BLaER1 (cell line): ENCODE measurements around the gene ACACA.
"Not testable (repeated sequence)": the region's sequence is repeated elsewhere in the genome, so short reads cannot be mapped to it uniquely, and the experiment has no call there.

ENCODE experiments used
- H3K27ac ChIP-seq: shearing (Covaris generic); formaldehyde crosslinking; 2 replicates; pipeline ENCODE4 v1.8.1; 2022
- H3K27me3 ChIP-seq: shearing (Covaris generic); formaldehyde crosslinking; 2 replicates; pipeline ENCODE4 v1.8.1; 2022
- H3K36me3 ChIP-seq: shearing (Covaris generic); formaldehyde crosslinking; 2 replicates; pipeline ENCODE4 v1.8.1; 2022
- H3K4me1 ChIP-seq: shearing (Covaris generic); formaldehyde crosslinking; 2 replicates; pipeline ENCODE4 v1.8.1; 2022
- H3K4me2 ChIP-seq: shearing (Covaris generic); formaldehyde crosslinking; 2 replicates; pipeline ENCODE4 v1.8.1; 2022
- H3K4me3 ChIP-seq: shearing (Covaris generic); formaldehyde crosslinking; 2 replicates; pipeline ENCODE4 v1.8.1; 2022
- H3K9ac ChIP-seq: shearing (Covaris generic); formaldehyde crosslinking; 2 replicates; pipeline ENCODE4 v1.8.1; 2022
- H3K9me3 ChIP-seq: shearing (Covaris generic); formaldehyde crosslinking; 2 replicates; pipeline ENCODE4 v1.8.1; 2022
- H4K20me1 ChIP-seq: shearing (Covaris generic); formaldehyde crosslinking; 2 replicates; pipeline ENCODE4 v1.8.1; 2022
- Cebpa-rat ChIP-seq: shearing (Covaris generic); IDR thresholded peaks from 2 replicates; pipeline ENCODE4 v1.8.1; 2022

ACACA gene

DNA sequence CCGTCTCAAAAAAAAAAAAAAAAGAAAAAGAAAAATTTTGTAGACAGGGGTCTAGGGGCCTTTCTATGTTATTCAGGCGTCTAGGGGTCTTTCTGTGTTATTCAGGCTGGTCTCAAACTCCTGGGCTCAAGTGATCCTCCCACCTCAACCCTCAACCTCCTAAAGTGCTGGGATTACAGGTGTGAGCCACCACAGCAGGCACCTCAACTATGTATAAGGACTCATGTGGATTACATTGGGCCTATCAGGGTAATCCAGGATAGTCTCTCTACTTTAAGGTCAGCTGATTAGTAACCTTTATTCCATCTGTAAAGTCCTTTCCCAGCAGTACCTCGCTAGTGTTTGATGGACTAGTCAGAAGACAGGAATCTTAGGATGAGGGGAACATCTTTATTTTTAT, 22.4 kb upstream of the ACACA start:
- Histone ChIP-seq H3K27ac (no peak overlapping the region), H3K36me3 (peaks cover 92% of the 10 kb centered on the region), H4K20me1 (peaks cover 14% of the 10 kb centered on the region; the same call in 1 of the 2 replicates), H3K9ac (no peak overlapping the region), H3K27me3 (no peaks in the 10 kb centered on the region), H3K4me3 (no peak overlapping the region), H3K4me1 (no peaks in the 10 kb centered on the region), H3K9me3 (no peaks in the 10 kb centered on the region), H3K4me2 (no peak overlapping the region)
- TF ChIP-seq Cebpa-rat: no peak

GRCh38 chr17:37425268-37425667, 18.6 kb upstream of the ACACA start:
- no peak for TF ChIP-seq Cebpa-rat

DNA sequence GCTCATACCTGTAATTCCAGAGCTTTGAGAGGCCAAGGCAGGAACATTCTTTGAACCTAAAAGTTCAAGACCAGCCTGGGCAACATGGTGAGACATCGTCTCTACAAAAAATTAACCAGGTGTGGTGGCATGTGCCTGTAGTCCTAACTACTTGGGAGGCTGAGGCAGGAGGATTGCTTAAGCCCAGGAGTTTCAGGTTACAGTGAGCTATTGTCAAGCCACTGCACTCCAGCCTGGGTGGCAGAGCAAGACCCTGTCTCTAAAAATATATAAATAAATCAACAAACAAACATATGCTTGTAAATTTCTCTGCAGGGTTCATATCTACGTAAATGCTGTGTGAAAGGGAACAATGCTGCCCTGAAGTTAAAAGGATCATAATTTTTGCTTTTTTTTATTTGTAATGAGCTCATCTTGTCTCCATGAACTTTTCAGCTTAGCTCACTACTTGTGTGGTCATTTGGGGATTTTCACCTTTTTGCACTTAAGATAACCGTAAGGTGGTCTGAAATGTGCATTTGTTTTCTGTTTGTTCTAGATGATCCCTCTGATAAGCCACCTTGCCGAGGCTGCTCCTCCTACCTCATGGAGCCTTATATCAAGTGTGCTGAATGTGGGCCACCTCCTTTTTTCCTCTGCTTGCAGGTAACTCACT, 16.5 kb upstream of the ACACA start:
- H3K9ac ChIP-seq: no peak overlapping the region
- no peak for TF ChIP-seq Cebpa-rat
- H3K4me2 ChIP-seq: no peak overlapping the region
- H3K4me3 ChIP-seq: no peak overlapping the region
- no peaks in the 10 kb centered on the region for H3K9me3 ChIP-seq
- no peaks in the 10 kb centered on the region for H3K4me1 ChIP-seq
- H3K27me3 ChIP-seq: no peaks in the 10 kb centered on the region
- H3K36me3 ChIP-seq: peaks cover 99% of the 10 kb centered on the region
- peaks cover 8% of the 10 kb centered on the region for H4K20me1 ChIP-seq
- no peak overlapping the region for H3K27ac ChIP-seq

More at GRCh38 chr17:37425268-37425667, 18.6 kb upstream of the ACACA start:
- Histone ChIP-seq H3K9ac (no peak overlapping the region), H3K4me2 (no peak overlapping the region), H3K9me3 (no peaks in the 10 kb centered on the region), H3K27ac (no peak overlapping the region), H3K4me3 (no peak overlapping the region), H3K36me3 (peaks cover 97% of the 10 kb centered on the region), H3K4me1 (no peaks in the 10 kb centered on the region), H3K27me3 (no peaks in the 10 kb centered on the region), H4K20me1 (peaks cover 17% of the 10 kb centered on the region)

DNA sequence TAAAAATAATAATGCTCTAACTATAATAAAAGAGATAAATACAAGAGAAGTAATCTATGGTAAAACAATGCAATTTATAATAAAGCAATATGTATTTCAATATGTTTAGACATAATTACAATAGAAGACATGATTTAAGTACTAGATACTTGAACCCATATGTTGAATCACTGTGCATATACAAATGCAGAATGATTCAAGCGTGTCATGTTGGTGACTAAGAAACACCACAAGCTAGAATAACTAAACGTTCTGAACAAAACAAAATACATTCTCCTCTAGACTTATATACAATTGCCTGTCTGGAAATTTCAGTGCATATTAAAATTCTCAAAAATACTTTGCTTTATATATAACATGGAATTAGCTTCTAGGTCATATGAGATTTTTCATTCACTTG, 11.2 kb upstream of the ACACA start:
- H3K9me3 ChIP-seq: no peaks in the 10 kb centered on the region
- peaks cover 98% of the 10 kb centered on the region for H3K36me3 ChIP-seq
- peaks cover 18% of the 10 kb centered on the region; the same call in 1 of the 2 replicates for H4K20me1 ChIP-seq
- H3K27me3 ChIP-seq: no peaks in the 10 kb centered on the region
- no peak overlapping the region for H3K4me2 ChIP-seq
- H3K27ac ChIP-seq: no peak overlapping the region
- no peaks in the 10 kb centered on the region for H3K4me1 ChIP-seq
- no peak for TF ChIP-seq Cebpa-rat
- H3K4me3 ChIP-seq: no peak overlapping the region
- H3K9ac ChIP-seq: no peak overlapping the region

DNA sequence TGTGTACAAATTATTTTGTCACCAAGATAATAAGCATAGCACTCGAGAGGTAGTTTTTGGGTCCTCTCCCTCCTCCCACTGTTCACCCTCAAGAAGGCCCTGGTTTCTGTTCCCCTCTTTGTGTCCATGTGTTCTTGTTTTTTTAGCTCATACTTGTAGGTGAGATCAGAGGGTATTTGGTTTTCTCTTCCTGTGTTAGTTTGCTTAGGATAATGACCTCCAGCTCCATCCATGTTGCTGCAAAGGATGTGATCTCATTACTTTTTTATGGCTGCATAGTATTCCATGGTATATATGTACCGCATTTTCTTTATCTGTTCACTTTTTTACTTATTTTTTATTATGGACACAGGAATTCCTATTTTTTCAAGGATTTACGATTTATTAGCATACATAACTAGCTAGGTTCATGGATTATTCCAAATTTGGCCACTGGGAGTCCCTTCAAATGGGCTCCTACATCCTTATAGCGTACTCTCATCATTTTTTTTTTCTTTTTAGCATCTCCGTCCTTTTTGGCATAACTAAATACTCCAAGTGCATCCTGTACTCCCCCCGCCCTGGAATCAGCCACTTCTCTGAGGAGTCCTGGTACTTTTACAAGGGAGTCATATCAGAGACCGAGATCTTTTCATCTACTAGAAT, 7.4 kb upstream of the ACACA start:
- Histone ChIP-seq H3K27ac (no peak overlapping the region), H3K4me1 (no peaks in the 10 kb centered on the region), H3K9ac (no peak overlapping the region), H3K27me3 (no peaks in the 10 kb centered on the region), H3K4me2 (no peak overlapping the region), H3K4me3 (no peak overlapping the region), H4K20me1 (0 out of 2 replicates have a peak, but pooled peaks cover 10% of the 10 kb centered on the region), H3K9me3 (no peaks in the 10 kb centered on the region), H3K36me3 (peaks cover 92% of the 10 kb centered on the region)
- TF ChIP-seq Cebpa-rat: no peak

- no peaks in the 10 kb centered on the region for H3K27me3 ChIP-seq
- H3K4me2 ChIP-seq: no peak overlapping the region
- no peak overlapping the region for H3K9ac ChIP-seq
- H3K4me1 ChIP-seq: peaks cover 20% of the 10 kb centered on the region
- no peak overlapping the region for H3K4me3 ChIP-seq
- no peak overlapping the region for H3K27ac ChIP-seq
- H3K9me3 ChIP-seq: no peaks in the 10 kb centered on the region
- H3K36me3 ChIP-seq: peaks cover 56% of the 10 kb centered on the region
- no peak for TF ChIP-seq Cebpa-rat
- 0 out of 2 replicates have a peak, but pooled peaks cover 10% of the 10 kb centered on the region for H4K20me1 ChIP-seq
These were observed 3.7 kb upstream of the ACACA start for GRCh38 chr17:37410357-37410756.

DNA sequence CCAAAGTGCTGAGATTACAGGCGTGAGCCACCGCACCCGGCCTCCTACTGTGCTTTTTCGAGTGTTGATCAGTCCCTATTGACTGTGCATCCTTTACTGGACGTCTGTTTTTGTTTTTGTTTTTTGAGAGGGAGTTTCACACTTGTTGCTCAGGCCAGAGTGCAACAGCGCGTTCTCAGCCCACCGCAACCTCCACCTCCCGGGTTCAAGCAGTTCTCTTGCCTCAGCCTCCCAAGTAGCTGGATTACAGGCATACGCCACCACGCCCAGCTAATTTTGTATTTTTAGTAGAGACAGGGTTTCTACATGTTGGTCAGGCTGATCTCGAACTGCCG, 1.5 kb upstream of the ACACA start:
- not testable (repeated sequence) for H3K27me3 ChIP-seq, H3K27ac ChIP-seq, H4K20me1 ChIP-seq, H3K9me3 ChIP-seq
- peak overlapping the region; percentile 77 for H3K4me2 ChIP-seq
- peaks cover 35% of the 10 kb centered on the region for H3K36me3 ChIP-seq
- peak overlapping the region; percentile 91 for H3K9ac ChIP-seq
- peaks cover 32% of the 10 kb centered on the region for H3K4me1 ChIP-seq
- peak overlapping the region; percentile 78; the same call in 1 of the 2 replicates for H3K4me3 ChIP-seq

DNA sequence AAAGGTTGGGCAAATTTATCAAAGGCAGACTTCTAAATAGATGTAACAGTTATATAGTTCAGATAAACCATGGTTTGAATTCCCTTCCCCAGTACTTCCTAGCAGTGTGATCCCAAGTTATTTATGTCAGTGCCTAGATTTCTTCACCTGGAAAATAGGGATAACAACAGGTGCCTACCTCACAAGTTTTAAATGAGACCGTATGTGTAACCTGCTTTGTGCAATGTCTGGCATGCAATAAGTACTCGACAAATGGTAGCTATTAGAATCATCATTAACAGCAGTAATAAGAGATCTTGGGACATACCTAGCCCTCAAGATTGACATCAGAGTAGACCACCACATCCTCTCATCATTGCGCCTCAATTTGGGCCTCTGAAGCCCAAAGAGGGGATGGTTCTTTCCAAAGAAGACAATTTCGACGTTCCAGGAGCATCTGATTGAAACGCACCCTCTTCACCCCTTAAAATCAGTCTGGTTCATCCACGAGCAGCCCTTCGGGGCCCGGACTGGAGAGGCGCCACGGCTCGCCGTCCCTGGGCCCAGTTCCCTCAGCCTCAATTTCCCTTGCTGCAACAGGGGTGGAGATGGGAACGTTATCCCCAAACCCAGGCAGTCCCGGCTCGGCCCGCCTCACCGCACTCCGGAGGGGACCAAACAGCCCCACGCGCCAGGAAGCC, 541 bp downstream of the ACACA start:
- peak overlapping the region; percentile 76 for H3K4me2 ChIP-seq
- peaks cover 32% of the 10 kb centered on the region for H3K4me1 ChIP-seq
- peaks cover 15% of the 10 kb centered on the region for H3K36me3 ChIP-seq
- peak overlapping the region; percentile 91 for H3K9ac ChIP-seq
- H4K20me1 ChIP-seq: no peaks in the 10 kb centered on the region
- H3K4me3 ChIP-seq: peak overlapping the region; percentile 78
- no peaks in the 10 kb centered on the region for H3K9me3 ChIP-seq
- H3K27me3 ChIP-seq: no peaks in the 10 kb centered on the region
- peak overlapping the region; percentile 89 for H3K27ac ChIP-seq
- no peak for TF ChIP-seq Cebpa-rat

- Histone ChIP-seq H3K27ac (0 out of 2 replicates have a peak overlapping the region, but pooled peaks have one; percentile 89), H3K4me3 (peak overlapping the region; percentile 78), H3K9ac (peak overlapping the region; percentile 91), H3K4me2 (peak overlapping the region; percentile 76), H3K4me1 (peaks cover 32% of the 10 kb centered on the region)
- not testable (repeated sequence) for H3K27me3 ChIP-seq, H4K20me1 ChIP-seq, H3K9me3 ChIP-seq, H3K36me3 ChIP-seq
These were observed 1.1 kb downstream of the ACACA start for GRCh38 chr17:37405522-37405921.

DNA sequence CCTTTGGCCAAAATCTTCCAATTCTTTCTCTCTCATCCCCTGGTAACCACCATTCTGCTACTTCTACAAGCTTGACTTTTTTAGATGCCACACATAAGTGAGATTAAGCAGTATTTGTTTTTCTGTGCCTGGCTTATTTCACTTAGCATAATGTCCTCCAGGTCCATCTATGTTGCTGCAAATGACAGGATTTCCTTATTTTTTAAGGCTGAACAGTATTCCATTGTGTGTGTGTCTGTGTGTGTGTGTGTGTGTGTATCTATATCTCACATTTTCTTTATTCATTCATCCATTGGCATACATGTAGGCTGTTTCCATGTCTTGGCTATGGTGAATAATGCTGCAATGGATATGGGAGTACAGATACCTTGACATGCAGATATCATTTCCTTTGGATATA, 6.1 kb downstream of the ACACA start:
- Histone ChIP-seq H3K4me3 (no peak overlapping the region), H3K4me2 (no peak overlapping the region), H3K27me3 (no peaks in the 10 kb centered on the region), H3K4me1 (peaks cover 13% of the 10 kb centered on the region), H3K9me3 (no peaks in the 10 kb centered on the region), H3K9ac (no peak overlapping the region), H4K20me1 (no peaks in the 10 kb centered on the region), H3K27ac (no peak overlapping the region), H3K36me3 (no peaks in the 10 kb centered on the region; the same call in 1 of the 2 replicates)
- no peak for TF ChIP-seq Cebpa-rat
